Fibroblast of skin of scalp (primary cell): ENCODE measurements around the gene PDK4. TPM values are rescaled to one million over a fixed set of nuclear protein-coding genes. Genes with fewer than 3 reads are reported as not detected.
A peak's percentile ranks its signal among the peaks of the same experiment; 100 is the strongest.

Source experiments
- DNase-seq: peaks from one replicate; pipeline ENCODE4 v3.0.0-alpha.2; 2013
- polyA plus RNA-seq, 2 experiments: library from polyadenylated mRNA; unstranded; fragments of 120-200 nt; gene quantifications; one replicate each; pipeline ENCODE4 v1.2.1, GENCODE V29; 2013; ENCODE audit not compliant: insufficient read length in 2 of 2

The PDK4 gene
- polyA plus RNA-seq (2013, experiment 1 of 2; ENCODE audit: insufficient read length) = 0.14 TPM
- polyA plus RNA-seq (2013, experiment 2 of 2; ENCODE audit: insufficient read length) = 0.51 TPM

DNA sequence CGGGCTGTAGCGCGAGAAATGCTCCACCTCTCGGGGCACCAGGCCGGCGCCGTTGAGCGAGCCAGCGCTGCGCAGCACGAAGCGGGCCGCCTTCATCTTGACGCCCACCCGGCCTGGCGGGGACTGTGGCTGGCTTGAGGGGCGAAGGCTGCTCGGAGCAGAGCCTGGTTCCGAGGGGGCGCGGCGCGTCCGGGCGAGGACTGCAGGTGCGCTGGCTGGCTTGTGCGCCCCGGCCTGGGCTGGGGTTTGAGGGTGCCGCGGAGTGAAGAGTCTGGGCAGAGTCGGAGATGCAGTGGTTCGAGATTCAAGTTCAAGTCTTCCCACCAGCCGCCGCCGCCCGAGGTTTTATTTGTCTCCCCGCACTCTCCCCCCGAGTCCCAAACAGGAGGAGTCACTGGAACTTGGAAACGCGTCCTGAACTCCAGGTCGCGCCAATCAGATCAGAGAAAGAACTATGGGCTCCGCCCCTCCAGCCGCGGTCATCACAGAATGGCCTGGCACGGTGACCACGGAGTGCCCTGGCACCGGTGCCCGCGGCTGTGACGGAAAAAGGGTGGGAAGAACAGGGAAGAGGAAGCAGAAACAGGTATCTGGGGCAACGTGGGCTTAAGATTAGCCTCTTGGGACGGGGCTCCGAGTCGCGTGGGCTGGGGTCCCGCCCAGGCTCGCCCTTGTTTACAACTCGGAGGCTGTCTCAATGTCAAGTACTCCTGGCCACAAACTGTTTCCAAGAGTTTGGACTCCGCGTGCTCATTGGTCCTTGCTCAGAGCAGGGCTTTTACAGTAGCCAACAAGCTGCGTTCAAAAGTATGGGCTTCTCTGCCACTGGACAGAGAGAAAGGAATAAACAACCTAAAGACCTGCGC is at the start of gene PDK4:
TSS of gene PDK4 (minus strand) at position 319 of the 866 bp plus-strand sequence. CDS start at position 96, 223 bp downstream.
- peak; percentile 32 for DNase-seq

DNA sequence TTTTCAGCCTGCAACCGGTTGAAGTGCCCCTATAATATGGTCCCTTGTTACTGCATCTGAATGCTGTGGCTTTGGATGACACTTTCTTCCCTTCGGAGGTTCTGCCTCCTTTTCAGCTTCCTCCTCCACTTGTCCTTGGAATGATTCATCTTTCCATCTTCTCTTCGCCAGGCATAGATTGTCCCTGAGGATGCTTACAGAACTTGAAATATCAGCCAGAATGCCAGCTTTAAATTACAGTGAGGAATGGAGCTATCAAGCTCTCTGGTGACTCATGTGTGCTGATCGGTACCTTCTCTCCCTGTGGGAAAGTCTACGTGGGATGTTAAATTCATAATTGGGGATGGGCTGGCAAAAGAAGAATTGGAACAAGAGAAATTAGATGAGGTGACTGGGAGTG is 45.9 kb upstream of the PDK4 start:
- DNase-seq = no peak

GRCh38 chr7:95636140-95636940 is 40.0 kb upstream of the PDK4 start:
- DNase-seq = no peak

DNA sequence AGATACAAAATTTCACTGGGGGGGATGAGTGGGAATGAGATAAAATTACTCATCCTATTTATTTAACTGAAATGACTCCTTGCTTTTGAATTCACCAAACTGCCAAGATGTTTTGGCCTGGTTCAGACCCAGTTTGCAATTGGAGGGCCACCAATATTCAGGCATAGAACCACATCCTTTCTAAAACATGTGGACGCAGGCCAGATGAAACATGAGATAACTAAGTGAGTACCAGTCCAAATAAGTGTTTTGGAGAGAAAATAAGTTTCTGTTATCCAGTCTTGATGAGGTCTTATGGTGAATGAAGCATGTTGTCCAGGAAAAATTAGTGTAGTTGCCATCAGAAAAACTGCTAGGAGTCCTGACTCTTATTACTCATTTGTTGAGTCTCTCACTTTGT is 36.3 kb upstream of the PDK4 start:
- DNase-seq = peak; percentile 31

DNA sequence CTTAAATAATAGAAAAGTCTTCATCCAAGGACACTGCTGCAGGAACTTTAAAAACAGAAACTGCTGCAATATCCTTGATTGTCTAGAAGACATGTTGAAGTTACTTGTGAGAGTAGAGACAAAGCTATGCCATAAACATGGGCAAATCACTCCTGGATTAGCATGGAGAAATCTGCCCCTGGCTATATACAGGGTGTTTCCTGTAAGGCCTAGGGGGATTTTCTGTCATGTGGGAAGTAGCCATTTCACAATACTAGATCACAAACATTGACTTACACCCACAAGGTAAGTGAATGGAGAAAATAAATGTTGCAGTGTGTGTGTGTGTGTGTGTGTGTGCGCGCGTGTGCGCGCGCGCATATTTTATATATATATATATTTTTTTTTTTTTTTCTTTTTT is 35.2 kb upstream of the PDK4 start:
- no peak for DNase-seq

GRCh38 chr7:95630702-95631458 is 34.6 kb upstream of the PDK4 start:
- no peak for DNase-seq

DNA sequence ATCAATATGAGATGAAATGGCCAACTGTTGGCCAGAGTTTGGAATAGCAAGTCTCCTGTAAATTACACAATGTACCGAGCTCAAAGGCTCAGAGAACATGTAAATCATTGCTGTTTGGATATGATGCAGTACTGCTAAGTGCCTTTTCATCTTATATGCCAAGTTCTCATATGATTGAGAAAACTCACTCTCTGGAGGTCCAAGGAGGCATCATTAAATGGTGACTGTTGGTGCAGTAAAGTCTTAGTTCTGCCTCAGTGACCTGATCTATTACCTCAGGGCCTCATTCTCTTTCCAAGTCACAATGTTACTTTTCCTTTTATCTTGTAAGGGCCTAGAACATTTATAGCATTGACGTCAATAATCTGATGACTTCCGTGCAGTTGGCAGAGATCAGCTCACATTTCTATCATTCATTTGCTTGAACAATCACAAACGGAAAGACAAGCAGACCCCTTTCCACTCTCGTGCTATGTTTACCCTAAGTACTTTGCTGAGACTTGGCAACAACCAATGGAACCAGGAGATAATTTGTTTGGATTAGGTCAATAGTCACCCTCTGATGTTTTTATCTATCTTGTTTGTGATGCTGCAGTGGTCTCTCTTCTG is 32.6 kb upstream of the PDK4 start:
- DNase-seq = no peak

DNA sequence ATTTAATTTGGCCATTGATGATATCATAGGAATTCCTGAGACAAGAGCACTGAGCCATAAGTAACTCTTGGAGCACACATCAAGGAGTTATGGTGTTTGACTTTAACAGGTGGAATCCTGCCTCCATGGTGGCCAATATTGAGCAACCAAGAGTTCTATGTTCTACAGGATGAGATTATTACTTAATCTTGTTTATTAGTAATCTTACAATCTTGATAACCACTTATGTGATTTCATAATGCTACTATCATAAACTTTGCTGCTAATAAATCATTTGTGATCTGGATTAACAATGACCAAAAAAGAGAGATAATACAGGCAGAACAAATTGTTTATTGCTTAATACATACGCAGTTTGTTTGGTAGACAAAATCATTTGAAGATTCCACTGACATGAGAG is 27.5 kb upstream of the PDK4 start:
- no peak for DNase-seq

- DNase-seq = no peak
These were observed 26.5 kb upstream of the PDK4 start for GRCh38 chr7:95622859-95623258.

DNA sequence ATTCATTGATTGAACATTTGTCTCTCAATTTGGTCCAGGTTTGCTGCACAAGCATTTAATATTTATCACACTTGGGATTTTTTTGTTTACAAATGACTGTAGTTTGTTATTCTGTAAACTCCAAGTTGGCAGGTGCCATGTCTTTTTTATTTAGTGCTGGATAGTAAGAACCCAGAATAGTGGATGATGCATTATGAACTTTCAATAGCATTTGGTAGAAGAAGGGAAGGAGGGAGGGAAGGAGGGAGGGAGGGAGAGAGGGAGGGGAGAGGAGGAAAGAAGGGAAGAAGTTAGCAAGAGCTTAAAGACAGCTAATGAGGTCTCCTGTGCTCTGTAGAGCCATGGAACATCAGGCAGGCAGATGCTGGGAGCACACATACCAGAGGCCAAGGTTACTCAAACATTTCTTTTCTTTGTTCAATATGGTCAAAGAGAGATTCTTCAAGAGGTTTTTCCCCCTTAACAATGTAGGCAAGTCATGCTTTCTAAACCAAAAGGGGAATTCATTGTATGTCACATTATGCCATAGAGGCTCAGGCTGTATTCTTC is 25.8 kb upstream of the PDK4 start:
- no peak for DNase-seq

DNA sequence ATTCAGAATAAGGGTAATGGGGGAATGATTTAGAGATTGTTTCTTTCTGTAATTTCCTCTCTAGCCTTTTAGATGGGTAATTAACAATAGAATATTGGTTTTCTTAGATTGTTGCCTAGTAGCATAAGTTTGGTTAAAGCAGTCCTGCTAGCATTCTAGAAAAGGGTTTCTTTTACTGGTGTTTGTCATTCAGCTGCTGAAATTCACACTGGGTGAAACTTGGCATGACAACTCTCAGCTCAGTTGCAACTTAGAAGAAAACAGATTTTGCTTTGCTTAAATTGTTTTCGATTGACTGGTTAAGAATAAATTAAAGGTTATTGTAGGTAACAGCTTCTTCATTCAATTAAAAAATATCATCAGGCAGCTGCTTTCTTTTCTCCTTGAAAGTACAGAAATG is 25.1 kb upstream of the PDK4 start:
- no peak for DNase-seq

GRCh38 chr7:95620631-95621030 is 24.3 kb upstream of the PDK4 start:
- DNase-seq = no peak

- DNase-seq = no peak
These were observed 23.6 kb upstream of the PDK4 start for GRCh38 chr7:95619921-95620320.

GRCh38 chr7:95619517-95619916 is 23.2 kb upstream of the PDK4 start:
- DNase-seq = no peak

DNA sequence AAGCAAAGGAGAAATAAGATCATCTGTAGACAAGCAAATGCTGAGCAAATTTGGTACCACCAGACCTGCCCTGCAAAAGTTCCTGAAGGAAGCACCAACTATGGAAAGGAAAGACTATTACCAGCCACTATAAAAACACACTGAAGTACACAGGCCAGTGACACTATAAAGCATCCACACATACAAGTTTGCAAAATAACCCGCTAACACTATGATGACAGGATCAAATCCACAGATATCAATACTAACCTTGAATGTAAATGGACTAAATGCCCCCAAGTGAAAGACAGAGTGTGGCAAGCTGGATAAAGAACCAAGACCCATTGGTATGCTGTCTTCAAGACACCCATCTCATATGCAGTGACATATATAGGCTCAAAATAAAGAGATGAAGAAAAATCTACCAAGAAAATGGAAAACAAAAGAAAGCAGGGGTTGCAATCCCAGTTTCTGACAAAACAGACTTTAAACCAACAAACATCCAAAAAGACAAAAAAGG is 18.2 kb upstream of the PDK4 start:
- DNase-seq = no peak

DNA sequence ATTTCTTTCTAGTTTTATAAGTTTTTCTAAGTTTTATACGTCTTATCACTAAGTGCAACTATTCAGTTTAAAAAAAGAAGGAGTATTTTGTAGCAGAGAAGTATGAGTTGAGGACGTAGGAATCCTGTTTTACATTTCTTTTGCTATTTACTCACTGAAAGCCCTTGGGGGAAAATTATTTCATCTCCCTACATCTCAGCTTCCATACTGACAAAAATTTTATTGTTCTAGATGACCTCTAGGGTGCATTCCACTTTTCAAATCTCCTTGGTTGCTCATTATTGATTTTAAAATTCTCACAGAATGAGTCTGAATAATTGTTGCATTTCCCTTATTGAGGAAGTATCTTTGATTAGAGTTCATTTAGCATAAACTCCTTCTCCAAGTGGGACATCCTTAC is 14.9 kb upstream of the PDK4 start:
- no peak for DNase-seq

- peak; percentile 43 for DNase-seq
These were observed 13.1 kb upstream of the PDK4 start for GRCh38 chr7:95609277-95609971.

DNA sequence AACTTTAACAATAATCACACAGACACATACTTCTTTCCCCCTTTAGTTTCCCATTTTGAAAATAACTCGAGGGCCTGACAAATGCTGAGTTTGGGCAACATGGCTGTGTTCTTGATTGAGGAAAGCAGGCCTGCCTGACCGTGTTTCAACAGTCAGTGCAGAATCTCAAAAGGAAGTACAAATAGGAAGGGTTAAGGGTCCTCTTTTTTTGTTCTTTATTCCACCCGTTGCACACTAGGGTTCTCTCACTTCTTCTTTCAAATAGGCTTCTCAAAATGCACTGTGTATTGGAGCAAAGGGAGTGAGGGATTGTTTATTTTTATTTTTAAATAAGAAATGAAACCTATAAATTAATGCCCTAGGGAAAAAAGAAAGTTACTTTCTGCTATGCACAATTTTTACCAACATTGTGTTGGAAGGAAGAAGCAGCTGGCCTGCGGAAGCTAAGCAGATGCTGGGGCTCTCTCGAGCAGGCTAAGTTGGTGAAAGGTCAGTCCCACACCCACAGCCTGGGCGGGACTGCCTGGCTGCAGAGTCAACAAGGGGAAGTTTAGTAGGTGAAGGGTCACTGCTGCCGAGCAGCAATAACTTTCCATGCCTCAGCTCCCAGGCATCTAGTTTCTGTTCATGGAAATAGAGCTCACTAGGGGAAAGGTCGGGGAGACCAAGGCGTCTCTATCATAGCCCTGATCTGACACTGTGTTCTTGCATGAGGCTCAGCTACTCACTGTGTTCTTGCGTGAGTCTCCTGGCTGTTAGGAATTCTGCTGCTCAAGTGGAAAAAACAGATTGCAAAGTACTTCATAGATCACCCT is 12.2 kb upstream of the PDK4 start:
- DNase-seq = peak; percentile 92

DNA sequence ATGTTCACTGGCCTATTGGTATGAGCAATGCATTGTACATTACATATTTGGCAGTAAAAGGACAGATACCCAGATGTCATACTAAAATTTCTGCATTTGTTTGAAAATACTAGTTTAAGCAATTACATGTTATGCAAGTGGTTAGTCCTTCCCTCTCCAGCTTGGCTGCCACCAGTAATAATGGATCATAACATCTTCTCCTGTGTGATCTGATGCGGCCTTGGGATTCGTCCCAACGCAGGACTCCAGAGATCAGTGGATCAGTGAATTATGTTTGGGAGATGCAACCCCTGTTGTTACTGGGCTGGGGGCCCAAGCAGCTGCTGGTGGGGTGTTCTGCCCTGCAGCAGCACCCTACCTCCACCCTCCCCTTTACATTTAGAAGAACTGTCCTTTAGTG is 11.2 kb upstream of the PDK4 start:
- no peak for DNase-seq

- DNase-seq = no peak
These were observed 9.0 kb upstream of the PDK4 start for GRCh38 chr7:95605275-95605674.
